Suprapubic skin (tissue), 4 donors: ENCODE measurements around the gene HDAC1.

ENCODE experiments used
- CTCF ChIP-seq, 2 donors: fragments of 200-600 bp in 1 of 2; fragments of 450-650 bp in 1 of 2; sonication (generic) in 1 of 2; IDR thresholded peaks; one replicate each; pipeline ENCODE4 v1.5.1; 2016 to 2019; ENCODE audit warnings: antibody characterized with exemption in 2 of 2, mild to moderate bottlenecking in 1 of 2, moderate library complexity in 1 of 2
- EP300 ChIP-seq: sonication (generic); formaldehyde crosslinking; IDR thresholded peaks from one replicate; pipeline ENCODE4 v1.6.1; 2017; ENCODE audit warnings: antibody characterized with exemption
- POLR2A ChIP-seq, 2 donors: fragments of 450-650 bp; IDR thresholded peaks; one replicate each; pipeline ENCODE4 v1.6.1; 2017; ENCODE audit warnings: antibody characterized with exemption in 2 of 2, mild to moderate bottlenecking in 2 of 2, moderate library complexity in 2 of 2
- POLR2AphosphoS5 ChIP-seq, 3 donors: sonication (generic); formaldehyde crosslinking; IDR thresholded peaks; one replicate each; pipeline ENCODE4 v1.6.1; 2017; ENCODE audit warnings: antibody characterized with exemption in 3 of 3

GRCh38 chr1:32291708-32292538 is at the start of gene HDAC1:
- TF ChIP-seq CTCF (IDR thresholded peaks at IDR 0.05): no peak
- no peak for TF ChIP-seq EP300
- peak in 1 of 2 donors; percentile 22 for TF ChIP-seq POLR2A (IDR thresholded peaks at IDR 0.05)
- TF ChIP-seq POLR2AphosphoS5 (IDR thresholded peaks at IDR 0.05): peak in 2 of 3 donors; percentile 17 to 22
